ENCODE measurements around the gene WDFY4.

WDFY4 gene

DNA sequence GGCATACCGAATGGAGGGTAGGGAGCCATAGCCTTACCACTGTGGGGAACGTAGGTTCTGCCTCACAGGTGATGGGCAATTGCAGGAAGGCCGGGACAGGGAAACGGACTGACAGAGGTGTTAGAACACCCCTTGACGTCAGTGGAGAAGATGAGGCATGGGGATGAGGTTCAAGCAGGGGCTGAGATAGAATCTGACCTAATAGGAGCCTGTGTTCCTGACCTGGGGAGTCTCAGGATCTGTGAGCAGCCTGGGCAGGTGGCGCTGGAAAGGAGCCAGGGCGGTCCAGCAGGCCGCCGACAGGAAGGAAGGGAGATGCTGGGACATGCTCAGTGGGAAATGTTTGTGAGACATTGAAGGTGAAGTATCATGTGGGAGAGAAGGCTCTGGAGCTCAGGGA, 109.4 kb downstream of the WDFY4 start:
- DNase-seq (ENCODE audit: low read depth): no peak

DNA sequence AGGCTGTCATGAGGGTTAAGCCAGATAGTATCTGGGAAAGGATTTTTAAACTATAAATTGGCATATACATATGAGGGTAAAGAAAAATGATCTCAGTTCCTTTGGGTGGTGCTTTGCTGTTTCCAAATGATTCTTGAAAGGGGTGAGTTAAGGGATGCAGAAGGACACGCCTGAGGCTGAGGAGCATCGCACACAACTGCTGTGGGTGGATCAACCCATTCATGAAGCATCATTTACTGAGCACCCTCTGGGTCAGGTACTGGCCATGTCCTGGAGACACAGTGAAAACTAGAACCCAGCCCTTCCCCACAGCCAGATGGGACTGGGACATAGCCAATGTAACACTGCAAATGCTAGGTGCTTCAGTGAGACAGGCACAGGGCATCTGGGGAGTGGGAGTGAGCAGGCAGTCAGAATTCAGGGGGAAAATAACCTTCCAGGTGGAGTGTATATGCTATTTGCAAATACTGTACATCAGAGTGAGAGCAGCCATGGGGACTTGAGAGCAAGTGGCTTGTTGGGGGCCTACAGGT, 112.1 kb downstream of the WDFY4 start:
- no peak for DNase-seq (ENCODE audit: low read depth)

DNA sequence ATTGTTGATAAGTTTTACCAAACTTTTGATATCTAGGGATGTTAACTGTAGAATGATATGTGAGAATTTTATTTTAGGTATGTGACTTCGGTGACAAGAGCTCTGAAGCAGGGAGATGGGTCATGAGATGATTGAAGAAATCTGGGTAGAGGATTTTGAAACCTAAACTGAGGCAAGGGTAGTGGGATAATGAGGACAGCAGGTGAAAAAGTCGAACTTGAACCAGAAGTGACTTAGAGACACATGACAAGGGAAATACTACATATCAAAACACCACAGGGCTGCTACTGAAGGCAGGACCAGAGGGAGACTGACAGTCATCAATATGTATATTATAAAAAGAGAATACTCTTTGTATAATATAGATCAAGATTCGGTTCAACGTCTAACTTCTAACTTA, 113.2 kb downstream of the WDFY4 start:
- DNase-seq (ENCODE audit: low read depth): no peak

DNA sequence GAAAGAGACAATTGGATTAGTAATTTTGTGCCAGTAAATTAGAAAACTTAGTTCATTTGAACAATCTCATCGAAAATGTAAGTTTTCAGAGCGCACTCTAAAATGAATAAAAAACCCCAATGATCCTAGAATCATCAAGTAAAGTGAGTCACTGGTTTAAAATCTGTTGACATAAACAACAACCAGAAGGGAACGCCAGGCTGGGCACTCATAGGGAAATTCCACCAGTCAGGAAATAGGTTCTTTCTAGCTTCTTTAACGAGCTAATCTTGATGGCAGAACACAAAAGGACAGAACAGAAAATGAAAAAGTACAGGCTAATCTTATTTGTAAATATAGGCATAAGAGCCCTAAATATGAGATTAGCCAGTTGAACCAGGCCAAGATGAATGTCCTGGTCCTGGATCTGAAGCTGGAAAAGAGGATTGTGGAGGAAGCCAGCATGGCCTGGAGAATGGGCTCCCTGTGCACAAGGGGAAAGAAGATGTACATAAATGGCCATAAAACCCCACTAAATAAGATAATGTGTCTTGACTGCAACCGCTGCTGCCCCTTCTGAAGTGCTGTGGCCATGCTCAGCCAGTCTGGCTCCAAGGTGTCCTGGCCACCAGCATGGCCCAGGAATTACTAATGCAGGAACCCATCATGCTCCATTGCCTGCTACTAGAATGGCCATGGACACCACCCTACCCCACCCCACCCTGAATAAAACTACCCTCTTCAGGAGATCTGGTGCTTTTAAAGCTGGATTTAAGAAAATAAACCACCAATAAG, 114.0 kb downstream of the WDFY4 start:
- DNase-seq (ENCODE audit: low read depth): no peak

DNA sequence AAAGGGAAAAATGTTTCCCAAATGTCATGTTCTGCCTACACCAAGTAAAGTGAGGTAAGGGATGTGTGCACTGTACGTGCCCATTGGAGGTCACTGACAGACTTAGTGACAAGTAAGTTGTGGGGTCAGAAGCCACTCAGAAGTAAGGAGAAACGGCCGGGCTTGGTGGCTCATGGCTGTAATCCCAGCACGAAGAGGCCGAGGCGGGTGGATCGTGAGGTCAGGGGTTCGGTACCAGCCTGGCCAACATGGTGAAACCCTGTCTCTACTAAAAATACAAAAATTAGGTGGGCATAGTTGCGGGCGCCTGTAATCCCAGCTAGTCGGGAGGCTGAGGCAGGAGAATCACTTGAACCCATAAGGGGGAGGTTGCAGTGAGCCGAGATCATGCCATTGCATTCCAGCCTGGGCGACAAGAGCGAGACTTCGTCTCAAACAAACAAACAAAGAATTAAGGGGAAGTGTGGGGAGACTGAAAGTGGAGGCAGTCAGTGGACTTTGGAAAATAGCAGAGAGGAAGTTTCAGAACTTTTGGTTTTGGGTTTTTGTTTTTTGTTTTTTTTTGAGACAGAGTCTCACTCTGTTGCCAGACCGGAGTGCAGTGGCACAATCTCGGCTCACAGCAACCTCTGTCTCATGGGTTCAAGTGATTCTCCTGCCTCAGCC, 114.8 kb downstream of the WDFY4 start:
- no peak for DNase-seq (ENCODE audit: low read depth)

DNA sequence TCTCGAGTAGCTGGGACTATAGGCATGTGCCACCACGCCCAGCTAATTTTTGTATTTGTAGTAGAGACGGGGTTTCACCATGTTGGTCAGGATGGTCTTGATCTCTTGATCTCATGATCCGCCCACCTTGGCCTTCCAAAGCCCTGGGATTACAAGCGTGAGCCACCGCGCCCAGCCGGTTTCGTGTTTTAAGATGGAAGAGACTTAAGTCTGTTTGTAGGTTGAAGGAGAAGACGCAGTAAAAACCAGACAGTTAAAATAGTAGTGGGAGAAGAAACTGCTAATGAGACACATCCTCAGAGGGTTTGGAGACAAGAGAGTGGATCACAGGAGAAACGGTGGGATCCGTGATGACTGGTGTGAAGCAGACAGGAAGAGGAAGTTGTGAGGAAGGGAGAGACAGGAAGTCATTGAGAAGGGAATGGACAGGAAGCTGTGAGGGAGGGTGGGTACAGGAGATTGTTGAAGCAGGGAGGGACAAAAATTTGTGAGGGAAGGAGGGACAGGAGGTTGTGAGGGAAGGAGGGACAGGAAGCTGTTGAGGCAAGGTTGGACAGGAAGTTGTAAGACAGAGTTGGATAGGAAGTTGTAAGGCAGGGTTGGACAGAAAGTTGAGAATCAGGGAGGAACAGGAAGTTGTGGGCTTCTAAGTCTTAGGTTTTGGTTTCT, 115.5 kb downstream of the WDFY4 start:
- DNase-seq (ENCODE audit: low read depth): no peak

DNA sequence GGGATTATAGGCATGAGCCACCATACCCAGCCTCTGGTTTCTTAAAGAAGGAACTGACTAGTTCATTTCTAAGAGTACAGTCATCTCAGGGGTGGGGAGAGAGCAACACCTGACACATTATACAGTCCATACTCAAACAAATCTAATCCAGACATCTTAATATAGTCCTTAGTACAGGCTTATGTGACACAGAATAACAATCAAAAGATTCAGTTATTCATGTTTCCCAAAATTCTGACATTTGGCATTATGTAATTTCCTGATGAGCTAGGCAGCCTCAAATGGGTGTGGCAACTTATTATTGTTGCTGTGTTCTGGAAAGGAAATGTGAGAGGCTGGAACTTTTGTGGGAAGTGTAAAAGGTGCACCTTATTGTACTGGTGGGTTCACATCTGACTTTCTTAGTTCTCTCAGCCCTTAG, 116.3 kb downstream of the WDFY4 start:
- no peak for DNase-seq (ENCODE audit: low read depth)

DNA sequence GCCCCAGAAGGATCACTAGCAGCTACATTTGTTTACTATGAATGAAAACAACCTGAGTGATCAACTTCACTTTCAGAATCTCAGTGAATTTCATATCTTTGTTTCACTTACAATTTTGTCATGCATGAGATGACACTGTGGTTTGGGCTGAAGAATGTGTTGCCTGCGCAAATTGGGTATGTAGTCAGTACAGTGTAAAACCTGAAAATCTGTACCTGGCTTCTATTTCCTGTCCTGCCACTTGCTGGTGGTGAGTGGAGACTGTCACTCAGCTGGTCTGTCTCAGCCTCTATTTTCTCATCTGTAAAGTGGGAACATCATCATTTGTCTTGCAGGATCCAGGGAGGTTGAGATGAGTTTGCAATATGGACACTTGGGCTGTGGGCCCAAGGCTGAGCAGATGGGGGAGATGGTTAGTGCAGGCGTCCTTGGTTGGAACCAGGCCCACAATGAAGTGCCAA, 118.0 kb downstream of the WDFY4 start:
- no peak for DNase-seq (ENCODE audit: low read depth)

DNA sequence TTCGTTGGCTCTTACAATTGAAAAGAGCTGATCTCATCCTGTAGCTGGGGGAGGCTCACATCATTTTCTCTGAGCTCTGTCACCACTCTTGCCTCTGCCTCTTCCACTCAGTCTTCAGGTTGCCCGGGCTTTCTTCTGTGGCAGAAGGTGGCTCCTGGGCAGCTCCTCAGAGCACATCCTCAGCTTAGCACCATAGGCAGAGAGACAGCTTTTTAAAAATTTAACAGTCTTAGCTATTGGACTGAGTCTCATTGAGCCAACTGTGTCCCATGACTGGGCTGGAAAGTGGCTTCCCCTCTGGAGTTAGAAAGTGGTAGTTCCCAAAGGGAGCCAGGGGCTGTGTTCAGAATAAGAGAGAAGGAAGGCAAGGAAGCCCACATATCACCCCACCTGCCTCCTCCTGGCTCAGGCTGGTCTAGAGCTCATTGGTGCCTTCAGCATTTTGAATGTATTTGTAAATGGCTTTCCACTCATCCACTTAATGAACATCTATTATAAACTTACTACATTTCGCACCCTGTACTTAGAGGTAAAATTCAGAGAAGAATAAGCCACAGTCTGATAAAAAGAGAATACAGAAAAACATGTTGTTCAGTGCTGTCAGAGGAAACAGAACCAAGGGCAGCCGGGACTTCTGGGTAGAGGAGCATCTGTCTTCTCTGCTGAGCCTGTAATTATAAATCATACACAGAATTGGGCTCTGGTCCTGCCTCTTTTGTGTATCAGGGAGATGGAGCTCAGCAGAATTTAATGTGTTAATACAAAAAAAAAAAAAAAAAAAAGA, 119.3 kb downstream of the WDFY4 start:
- DNase-seq (ENCODE audit: low read depth): no peak

DNA sequence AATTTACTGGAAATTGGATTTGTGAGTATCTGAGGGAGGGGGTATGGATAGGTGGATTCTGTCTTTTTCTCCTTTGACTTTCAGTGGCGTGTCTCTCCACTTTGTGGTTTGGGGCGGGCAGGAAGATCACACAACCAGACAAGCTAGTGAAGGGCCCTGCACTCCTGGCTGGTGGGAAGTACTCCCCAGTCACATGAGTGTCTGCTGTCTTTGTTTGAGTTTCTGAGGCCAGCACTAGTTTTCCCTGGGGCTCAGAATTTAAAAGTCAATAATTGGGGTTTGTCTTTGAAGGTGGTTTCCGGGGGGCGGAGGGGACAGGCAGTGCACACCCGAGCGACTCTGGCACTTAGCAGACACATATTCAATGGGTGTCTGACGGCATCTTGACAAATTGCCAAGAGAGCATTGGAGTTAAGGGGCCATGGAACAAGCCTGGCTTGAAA, 120.1 kb downstream of the WDFY4 start:
- no peak for DNase-seq (ENCODE audit: low read depth)

DNA sequence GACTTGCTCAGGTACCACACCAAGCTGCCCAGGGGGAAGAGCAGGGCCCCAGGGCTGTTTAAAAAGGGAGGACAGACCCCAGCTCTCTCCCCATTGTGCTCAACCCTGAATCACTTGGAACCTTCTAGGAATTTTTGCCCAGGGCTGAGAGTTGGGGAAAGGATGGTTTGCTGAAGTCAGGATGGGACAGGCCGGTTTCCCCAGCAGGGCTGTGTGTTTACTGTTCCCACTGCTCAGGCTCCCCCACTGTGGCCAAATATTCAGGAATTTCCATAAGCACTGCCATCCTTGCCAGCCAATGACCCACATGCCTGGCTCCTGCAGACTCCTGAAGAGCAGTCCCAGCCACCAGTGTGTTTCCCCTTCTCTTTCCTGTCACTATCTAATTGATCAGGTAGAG, 120.7 kb downstream of the WDFY4 start:
- DNase-seq (ENCODE audit: low read depth): no peak

DNA sequence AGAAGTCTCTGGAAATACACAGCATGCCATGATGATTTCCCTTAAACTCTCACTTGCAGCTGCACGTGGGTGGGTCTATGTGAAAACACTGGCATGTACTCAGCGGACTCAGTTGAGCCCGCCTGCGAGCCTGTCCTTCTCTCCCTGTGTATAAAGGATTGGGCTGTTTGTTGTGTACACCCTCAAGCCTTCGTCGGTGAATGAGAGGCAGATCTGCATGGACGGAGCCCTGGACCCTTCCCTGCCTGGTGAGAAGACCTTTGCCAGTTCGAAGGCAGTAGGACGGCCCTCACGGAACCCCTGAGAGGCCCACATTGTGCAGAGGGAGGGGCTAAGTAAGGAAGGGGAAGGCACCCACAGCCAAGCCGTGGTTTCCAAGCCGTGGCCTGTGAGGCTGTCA, 121.2 kb downstream of the WDFY4 start:
- DNase-seq (ENCODE audit: low read depth): no peak

DNA sequence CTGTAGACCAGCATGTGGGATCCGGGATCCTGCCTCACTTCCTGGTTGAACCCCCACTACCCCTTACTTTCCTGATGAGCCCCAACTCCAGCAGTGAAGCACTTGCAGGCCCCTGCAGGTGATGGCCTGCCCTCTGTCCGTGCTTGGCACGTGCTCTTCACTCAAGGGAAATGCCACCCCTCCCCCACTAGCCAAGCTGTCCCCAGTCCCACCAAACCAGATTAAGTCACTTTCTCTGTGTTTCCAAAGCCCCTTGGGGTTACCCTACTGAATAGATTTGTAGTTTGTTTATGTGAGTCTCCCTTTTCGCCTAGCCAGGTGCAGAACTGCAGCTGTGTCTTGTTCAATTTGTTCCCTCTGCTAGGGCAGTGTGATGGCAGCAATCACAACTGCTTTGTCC, 121.7 kb downstream of the WDFY4 start:
- DNase-seq (ENCODE audit: low read depth): no peak

DNA sequence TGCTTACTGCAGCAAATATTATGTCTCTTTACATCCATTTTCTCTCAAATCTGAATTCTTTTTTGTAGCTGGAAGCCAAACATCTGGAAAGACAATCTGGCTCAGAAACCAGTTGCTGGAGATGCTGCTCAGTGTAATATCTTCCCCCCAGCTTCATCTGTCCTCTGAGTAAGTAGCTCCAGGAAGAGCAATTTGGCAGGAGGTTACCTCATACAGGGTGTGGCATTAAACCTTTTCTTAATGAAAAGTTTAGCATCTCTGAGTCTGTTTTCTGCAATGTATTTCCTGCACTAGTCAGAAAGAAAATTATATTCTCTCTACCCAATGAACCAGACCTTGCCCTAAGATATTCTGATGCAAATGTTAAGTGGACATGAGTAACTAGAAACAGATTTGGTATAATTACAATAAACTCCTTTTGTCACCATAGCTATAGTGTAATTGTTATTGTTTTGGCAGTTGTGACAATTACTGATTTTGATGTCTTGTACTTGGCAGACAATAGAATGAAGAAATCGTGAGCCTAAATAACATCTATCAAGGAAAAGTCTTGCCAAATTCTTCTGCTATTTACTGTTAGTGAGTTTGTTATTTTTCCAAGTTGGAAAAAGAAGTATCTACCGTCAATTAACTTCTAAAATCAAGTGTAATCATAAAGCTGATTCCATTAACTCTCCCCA, 123.3 kb downstream of the WDFY4 start:
- DNase-seq (ENCODE audit: low read depth): no peak

DNA sequence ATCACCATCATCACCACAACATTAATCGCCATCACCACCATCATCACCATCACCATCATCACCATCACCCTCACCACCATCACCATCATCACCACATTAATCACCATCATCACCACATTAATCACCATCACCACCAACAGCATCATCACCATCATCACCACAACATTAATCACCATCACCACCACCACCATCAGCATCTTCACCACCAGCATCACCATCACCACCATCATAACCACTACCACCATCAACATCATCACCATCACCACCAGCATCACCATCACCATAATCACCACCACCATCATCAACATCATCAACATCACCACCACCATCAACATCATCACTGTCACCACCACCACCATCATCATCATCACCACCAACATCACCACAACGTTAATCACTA, 124.6 kb downstream of the WDFY4 start:
- no peak for DNase-seq (ENCODE audit: low read depth)

DNA sequence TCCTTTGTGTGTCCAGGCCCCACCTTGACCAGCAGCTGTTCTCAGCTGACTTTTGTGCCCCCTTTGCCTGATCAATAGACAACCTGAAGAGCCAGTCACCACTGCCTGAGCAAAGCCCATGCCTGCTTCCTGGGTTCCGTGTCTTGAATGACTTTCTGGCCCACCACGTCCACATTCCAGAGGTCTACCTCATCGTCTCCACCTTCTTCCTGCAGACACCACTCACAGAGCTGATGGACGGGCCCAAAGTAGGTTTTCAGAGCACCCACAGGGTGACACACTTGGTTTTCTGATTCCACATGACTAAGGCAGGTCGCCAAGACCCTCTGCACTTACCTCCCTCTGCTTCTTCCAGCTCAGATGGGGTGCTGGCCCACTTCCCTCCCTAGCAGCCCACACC, 126.8 kb downstream of the WDFY4 start:
- DNase-seq (ENCODE audit: low read depth): no peak

DNA sequence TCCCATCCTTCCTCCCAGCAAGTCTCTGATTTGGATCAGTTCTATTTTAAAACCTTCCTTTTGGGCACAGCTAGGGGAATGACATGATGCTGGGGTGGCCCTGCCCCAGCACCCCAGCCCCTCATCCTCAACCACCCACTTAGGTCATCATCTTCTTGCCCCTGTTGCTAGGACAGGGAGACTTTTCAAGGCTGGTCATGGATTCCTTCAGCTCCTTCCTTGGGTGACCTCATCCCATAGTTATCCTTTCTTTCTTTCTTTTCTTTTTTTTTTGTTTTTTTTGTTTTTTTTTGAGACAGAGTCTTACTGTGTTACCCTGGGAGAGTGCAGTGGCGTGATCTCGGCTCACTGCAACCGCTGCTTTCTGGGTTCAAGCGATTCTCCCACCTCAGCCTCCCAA, 127.2 kb downstream of the WDFY4 start:
- no peak for DNase-seq (ENCODE audit: low read depth)

DNA sequence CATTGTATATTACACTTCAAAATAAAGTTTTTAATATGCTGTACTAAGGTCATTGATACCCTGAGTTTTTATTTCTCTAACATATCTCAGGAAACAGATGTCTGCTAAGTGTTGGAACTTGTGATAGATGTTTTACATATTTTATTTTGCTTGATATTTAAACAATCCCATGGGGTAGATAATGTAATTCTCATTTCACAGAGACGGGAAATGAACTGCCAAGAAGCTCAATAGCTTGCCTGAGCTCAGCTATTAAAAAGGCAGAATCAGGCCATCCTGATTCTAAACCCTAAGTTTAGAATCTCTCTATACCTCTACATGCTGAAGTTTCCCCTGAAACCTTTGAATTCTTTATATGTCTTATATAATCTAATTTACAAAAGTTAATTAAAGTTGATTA, 128.6 kb downstream of the WDFY4 start:
- no peak for DNase-seq (ENCODE audit: low read depth)

DNA sequence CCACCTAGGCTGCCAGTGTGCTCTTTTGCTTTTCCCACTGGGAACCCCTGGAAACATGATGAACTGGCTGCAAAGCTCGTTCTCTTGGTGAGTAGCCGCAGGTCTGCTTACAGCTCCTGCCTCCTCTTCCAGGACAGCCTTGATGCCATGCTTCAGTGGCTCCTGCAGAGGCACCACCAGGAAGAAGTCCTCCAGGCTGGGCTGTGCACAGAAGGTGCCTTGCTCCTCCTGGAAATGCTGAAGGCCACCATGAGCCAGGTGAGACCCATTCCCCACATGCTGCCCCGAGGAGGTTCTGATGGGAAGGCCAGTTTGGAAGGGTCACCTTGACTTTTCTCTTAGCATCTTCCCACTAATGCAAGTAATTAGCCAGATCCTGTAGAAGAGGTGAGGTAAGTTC, 129.2 kb downstream of the WDFY4 start:
- DNase-seq (ENCODE audit: low read depth): no peak

DNA sequence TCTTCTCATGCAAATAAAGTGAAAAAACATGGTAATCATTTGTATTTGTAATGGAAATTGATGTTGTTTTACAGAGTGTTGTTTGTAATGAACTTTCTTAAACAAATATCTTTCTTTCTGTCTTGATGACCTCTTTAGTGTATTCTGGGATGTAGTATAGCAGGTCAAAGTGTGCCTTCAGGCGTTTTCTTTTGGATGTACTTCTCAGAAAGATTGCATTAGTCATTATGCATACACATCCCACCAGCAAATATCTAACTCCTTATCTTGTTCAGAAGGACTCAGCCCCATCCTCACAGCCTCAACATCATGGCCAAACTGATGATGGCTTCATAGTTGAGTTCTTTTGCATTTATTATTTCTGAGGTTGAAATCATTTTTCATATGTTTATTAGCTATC, 130.3 kb downstream of the WDFY4 start:
- no peak for DNase-seq (ENCODE audit: low read depth)

DNA sequence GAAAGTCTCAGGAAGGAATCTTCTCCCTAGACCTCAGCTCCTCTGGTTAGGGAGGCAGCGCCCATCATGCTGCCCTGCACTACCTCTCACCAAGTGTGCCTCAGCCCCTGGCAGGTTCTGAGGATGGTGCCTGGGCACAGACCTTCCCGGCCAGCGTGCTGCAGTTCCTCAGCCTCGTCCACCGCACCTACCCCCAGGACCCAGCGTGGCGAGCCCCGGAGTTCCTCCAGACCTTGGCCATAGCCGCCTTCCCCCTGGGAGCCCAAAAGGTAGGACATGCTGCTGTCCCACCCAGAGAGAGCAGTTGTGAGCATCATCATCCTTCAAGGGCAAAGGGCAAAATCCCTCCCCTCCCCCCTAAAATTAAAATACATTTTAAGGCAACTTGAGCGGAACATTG, 132.5 kb downstream of the WDFY4 start:
- DNase-seq (ENCODE audit: low read depth): no peak

DNA sequence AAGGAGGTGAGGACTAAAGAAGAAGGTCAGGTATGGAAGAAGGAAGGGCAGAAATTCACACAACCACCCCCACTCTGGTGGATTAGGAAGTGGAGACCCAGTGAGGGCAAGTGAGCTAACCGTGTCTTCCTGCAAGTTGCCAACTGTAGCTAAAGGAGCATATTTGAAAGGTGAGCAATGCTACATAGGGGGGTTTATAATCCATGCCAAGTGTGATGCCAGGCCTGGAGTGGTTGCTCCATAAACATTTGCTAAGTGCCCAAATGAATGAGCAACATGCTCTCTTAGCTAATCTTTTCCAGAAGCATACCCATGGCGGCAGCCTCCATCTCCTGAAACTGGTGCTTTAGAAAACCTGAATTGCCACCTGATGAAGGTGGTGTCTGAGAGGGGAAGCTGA, 133.4 kb downstream of the WDFY4 start:
- no peak for DNase-seq (ENCODE audit: low read depth)

Data from T-helper 22 cell (primary cell).